ENCODE data around the gene RARG.

DNA sequence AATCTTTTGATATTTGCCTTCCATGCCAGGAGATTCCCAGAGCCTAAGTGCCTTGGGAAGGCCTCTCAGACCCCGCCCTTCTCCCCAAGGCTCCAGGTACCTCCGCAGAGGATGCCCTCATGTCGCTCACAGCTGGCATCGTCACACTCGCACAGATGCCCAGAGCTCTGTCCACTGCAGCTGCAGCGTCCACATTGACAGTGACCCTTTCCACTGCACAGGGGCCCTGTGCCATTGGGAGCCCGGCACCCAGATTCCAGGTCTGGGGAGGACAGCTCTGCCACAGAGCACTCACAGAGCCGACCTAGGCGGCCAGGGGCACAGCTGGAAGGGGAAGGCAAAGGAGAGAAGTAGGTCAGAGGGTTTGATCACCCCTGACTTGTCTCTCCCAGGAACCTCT, 39.0 kb downstream of the RARG start:
- TF ChIP-seq, protein P1, sequence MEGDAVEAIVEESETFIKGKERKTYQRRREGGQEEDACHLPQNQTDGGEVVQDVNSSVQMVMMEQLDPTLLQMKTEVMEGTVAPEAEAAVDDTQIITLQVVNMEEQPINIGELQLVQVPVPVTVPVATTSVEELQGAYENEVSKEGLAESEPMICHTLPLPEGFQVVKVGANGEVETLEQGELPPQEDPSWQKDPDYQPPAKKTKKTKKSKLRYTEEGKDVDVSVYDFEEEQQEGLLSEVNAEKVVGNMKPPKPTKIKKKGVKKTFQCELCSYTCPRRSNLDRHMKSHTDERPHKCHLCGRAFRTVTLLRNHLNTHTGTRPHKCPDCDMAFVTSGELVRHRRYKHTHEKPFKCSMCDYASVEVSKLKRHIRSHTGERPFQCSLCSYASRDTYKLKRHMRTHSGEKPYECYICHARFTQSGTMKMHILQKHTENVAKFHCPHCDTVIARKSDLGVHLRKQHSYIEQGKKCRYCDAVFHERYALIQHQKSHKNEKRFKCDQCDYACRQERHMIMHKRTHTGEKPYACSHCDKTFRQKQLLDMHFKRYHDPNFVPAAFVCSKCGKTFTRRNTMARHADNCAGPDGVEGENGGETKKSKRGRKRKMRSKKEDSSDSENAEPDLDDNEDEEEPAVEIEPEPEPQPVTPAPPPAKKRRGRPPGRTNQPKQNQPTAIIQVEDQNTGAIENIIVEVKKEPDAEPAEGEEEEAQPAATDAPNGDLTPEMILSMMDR (IDR thresholded peaks at IDR 0.05): no peak
- no peak for TF ChIP-seq EZH2 (IDR thresholded peaks at IDR 0.05; ENCODE audit: borderline replicate concordance, insufficient read depth, low read depth, low read length, poor library complexity, severe bottlenecking)

Measured in B cell (primary cell).